GM19397 (cell line): ENCODE data around the gene ZNF587.
"Not testable (repeated sequence)": the region's sequence is repeated elsewhere in the genome, so short reads cannot be mapped to it uniquely, and the experiment has no call there.

ENCODE experiments used
- ATAC-seq: cut with Tn5 transposase; IDR thresholded peaks from one replicate; pipeline ENCODE4 v1.9.1; 2021; ENCODE audit warnings: mild to moderate bottlenecking, moderate library complexity; ENCODE audit not compliant: unreplicated experiment

Gene ZNF587

GRCh38 chr19:57849666-57850473 lies at the start of gene ZNF587:
Gene ZNF587 (plus strand): TSS chr19:57849859. CDS start chr19:57850039, 180 bp downstream.
- ATAC-seq = peak; percentile 95

DNA sequence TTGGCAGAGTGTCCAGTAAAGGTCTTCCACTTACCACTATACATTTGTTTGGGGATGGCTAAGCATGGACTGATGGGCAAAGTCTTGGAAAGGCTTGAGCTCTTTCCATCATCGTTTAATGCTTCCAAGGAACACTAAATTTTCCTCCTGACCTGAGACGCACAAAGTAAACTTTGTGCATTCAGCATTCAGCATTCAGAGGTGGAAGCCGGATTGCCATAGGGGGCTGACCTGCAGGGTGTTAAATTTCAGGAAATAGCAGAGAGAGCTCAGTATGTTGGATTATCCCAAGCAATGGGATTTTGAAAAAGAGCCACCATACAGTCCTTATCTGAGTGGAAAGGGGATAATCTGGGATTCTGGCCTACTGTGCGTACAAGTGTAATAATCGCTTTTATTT lies 49.0 kb upstream of the ZNF587 start:
- ATAC-seq = no peak

DNA sequence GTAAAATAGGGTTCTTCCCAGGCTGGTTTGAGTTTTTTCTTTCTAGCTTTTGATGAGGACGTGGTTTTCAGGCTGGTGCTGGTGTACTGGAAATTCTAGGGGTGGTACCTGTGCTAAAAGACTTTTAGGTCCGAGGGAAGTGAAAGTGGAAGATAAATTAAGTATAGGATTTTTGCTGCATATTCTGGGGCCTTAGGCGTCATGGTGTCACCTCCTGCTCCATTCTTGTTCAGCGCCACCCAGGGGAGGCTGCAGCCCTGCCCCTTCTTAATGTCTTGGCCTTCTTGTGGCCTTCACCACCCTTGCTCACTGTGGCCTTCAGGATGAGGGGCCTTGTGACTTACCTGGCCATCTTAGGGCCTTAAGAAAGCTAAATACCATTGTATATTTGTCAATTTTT lies 47.4 kb upstream of the ZNF587 start:
- no peak for ATAC-seq

- ATAC-seq = no peak
Measured at GRCh38 chr19:57803265-57803593, 46.4 kb upstream of the ZNF587 start.

DNA sequence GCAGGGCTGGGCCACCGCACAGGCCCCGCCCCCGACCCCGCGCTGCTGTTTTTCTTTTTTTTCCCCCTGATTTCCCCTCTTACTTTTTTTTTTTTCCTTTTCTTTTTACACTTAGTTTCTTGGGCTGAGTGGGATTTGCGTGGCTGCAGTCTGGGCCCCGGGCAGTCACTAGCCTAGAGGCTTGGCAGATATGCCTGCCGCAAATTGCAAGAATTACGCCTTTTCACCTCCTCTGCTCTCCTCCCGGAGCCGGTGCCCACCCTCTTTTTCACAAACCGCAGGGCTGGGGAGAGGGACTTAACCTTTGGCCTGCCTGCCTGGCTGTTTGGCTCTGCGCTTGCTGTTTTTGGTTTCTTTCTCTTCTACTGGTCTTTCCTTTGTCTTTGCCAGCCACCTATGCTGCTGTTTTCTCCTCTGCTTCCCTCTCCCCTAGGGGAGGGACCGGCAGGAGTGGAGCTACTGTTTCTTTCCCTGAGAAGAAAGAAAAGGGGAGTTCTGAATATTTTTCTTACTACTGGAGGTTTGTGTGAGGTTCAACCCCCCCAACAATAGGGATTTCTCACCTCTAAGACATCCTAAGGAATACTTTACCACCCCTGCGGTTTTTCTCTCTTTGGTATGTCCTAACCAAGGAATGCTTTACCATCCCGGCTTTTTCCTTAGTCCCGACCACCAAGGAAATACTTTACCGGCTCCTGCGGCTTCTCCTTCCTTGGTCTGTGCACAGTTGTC lies 45.9 kb upstream of the ZNF587 start:
- ATAC-seq = no peak

DNA sequence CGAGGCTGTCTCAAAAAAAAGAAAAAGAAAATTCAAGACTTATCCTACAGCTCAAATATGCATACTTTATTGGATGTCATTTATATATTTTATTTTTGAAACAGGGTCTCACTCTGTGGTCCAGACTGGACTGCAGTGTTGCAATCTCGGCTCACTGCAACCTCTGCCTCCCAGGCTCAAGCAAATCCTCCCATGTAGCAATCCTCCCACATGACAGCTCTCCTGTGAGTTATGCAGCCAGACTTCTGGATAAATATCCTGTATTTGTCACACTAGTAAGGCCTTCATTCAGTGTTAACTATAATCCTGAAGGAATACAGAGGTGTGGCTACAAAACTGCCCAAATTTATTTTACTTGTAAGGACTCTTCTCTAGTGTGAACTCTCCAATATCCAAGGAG lies 42.1 kb upstream of the ZNF587 start:
- no peak for ATAC-seq

DNA sequence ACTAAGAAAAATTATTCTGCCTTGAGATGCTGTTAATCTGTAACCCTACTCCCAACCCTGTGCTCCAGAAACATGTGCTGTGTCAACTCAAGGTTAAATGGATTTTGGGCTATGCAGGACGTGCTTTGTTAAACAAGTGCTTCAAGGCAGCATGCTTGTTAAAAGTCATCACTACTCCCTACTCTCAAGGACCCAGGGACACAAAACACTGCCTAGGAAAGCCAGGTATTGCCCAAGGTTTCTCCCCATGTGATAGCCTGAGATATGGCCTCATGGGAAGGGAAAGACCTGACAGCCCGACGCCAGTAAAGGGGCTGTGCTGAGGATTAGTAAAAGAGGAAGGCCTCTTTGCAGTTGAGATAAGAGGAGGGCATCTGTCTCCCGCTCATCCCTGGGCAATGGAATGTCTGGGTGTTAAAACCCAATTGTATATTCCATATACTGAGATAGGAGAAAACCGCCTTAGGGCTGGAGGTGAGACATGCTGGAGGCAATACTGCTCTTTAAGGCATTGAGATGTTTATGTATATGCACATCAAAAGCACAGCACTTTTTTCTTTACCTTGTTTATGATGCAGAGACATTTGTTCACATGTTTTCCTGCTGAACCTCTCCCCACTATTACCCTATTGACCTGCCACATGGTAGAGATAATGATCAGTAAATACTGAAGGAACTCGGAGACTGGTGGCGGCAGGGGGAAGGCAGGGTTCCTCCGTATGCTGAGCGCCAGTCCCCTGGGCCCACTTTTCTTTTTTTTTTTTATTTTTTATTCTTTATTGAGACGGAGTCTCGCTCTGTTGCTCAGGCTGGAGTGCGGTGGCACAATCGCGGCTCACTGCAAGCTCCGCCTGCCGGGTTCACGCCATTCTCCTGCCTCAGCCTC lies 39.0 kb upstream of the ZNF587 start:
- not testable (repeated sequence) for ATAC-seq

DNA sequence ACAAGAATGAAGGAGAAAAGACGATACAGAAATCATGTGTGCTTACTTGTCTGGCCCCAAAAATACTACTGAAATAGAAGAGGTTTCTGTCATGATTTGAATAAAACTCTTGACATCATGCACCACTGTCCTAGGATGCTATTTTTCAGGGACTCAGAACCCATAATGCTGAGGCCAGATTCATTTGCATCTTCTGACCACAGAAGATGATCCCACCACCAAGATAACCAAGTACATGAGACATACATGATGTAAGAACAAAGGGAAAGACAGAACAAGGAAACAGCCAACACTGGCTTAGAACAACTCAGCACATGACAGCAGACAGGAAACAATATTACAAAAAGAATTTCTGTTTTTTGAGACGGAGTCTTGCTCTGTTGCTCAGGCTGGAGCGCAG lies 37.4 kb upstream of the ZNF587 start:
- ATAC-seq = no peak

DNA sequence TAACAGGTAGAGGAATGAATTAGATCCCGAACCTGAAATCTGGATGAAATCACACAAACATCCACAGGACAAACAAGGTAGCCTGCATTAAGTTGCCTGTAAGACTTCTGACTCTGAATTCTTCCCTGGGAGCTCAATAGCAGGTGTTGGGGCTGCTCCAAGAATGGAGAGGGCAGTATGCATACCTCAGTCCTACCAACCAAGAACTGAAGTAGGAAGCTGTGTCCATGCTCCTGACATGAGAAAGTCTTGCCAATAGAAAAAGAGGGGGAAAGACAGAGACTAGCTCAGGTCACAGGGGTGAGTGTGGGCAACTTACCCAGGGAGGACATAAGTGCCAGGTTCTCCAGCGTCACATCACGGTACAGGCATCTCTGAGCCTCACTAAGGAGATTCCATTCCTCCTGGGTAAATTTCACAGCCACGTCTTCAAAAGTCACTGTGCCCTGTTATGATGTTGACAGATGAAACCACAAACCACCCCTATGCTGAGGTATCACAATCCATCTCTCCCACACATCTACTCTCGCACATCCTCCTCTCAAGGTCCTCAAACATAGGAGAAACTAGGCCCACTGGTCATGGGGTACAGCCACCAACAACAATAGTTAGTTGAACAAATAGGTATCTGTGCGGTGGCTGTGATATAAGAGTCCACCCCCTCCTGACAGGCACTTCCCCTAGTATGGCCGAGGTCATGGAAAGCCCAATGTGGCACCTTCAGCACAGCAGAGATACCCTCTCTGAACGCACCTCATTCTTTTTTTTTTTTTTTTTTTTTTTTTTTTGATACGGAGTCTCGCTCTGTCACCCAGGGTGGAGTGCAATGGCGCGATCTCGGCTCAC lies 36.5 kb upstream of the ZNF587 start:
- ATAC-seq = not testable (repeated sequence)

DNA sequence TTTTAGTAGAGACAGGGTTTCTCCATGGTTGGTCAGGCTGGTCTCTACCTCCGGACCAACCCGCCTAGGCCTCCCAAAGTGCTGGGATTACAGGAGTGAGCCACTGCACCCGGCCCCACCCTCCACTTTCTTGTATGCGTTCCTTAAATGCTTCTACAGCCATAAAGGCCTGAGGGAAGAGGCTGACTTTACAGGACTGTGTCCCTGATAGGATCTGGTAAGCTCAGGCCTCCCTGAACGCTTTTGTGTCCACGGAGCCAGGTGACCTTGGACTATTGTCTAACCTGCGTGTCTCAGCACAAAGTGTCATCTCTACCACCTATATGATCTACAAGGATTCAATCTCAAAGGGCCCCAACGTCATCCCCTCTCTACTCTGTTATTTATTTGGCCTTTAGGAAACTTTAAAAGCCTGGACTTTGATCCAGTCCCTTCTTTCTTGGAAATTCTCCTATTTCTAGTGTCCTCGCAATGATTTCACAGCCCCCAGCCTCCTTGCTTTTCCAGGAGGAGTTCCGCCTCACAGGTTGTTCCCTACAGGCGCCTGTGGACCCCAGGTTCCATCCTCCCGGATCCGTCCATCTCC lies 35.6 kb upstream of the ZNF587 start:
- ATAC-seq = no peak

GRCh38 chr19:57814505-57815246 lies 35.0 kb upstream of the ZNF587 start, which contains the start of gene ZNF552:
Gene ZNF552 (minus strand): TSS chr19:57814913. CDS start chr19:57814743, 170 bp downstream.
- ATAC-seq = peak; percentile 77

DNA sequence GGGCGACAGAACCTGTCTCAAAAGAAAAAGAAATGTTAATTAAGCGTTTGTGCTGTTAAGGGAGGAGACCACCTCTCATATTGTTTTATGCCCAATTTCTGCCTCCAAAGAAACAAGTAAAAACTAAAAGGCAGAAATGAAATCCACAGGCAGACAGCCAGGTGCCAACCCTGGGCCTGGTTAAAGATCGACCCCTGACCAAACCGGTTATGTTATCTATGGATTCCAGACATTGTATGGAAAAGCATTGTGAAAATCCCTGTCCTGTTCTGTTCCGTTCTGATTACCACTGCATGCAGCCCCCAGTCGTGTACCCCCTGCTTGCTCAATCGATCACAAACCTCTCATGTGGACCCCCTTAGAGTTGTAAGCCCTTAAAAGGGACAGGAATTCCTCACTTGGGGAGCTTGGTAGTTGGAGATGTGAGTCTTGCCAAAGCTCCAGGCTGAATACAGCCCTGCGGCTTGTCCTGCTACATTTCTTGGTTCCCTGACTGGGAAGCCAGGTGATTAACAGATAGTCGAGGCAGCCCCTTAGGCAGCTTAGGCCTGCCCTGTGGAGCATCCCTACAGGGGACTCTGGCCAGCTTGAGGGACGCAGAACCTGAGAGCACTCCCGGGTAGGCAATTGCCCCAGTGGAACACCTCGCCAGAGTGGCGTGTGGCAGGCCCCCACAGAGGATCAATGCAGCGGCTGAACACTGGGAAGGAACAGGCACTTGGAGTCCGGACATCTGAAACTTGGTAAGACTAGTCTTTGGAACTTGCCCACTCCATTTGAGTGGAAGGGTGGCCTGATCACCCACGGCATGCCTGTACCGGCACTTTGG lies 34.2 kb upstream of the ZNF587 start:
- ATAC-seq = no peak

- no peak for ATAC-seq
Measured at GRCh38 chr19:57816652-57817051, 33.0 kb upstream of the ZNF587 start.

- ATAC-seq = no peak
Measured at GRCh38 chr19:57817976-57818375, 31.7 kb upstream of the ZNF587 start.

GRCh38 chr19:57818378-57818777 lies 31.3 kb upstream of the ZNF587 start:
- no peak for ATAC-seq

- peak; percentile 80 for ATAC-seq
Measured at GRCh38 chr19:57819475-57820148, 30.0 kb upstream of the ZNF587 start.

DNA sequence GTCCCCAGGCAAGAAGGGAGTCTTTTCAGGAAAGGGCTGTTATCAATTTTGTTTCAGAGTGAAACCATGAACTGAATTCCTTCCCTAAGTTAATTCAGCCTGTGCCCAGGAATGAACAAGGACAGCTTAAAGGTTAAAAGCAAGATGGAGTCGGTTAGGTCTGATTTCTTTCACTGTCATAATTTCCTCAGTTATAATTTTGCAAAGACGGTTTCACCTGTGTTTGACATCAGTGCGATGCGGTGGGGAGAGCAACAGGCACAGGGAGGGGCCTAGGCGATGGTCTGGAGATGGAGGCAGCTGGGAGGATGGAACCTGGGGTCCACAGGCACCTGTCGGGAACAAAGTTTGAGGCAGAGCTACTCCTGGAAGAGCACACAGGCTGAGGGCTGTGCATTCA lies 29.1 kb upstream of the ZNF587 start:
- ATAC-seq = no peak

- not testable (repeated sequence) for ATAC-seq
Measured at GRCh38 chr19:57821095-57821494, 28.6 kb upstream of the ZNF587 start.
